Smooth muscle cell (in vitro differentiated cells): ENCODE results near the gene METTL16. TPM values are rescaled to one million over a fixed set of nuclear protein-coding genes. Genes with fewer than 3 reads are reported as not detected.

Experiments
- DNase-seq: peaks from one replicate; lab custom pipeline; 2025; ENCODE audit not compliant: unreplicated experiment; lab: John Stamatoyannopoulos, UW
- H2AFZ ChIP-seq: fragments of 200-600 bp; sonication (generic); 2 replicates; pipeline ENCODE4 v1.6.0; 2016; ENCODE audit warnings: antibody characterized with exemption, low read depth, mild to moderate bottlenecking
- H3F3A ChIP-seq: fragments of 200-600 bp; sonication (generic); 2 replicates; pipeline ENCODE4 v1.6.0; 2017; ENCODE audit warnings: antibody characterized with exemption, low read depth
- H3K27ac ChIP-seq: fragments of 200-600 bp; sonication (generic); 2 replicates; pipeline ENCODE4 v1.5.1; 2016; ENCODE audit warnings: low read depth, mild to moderate bottlenecking
- H3K27me3 ChIP-seq: fragments of 200-600 bp; sonication (generic); 2 replicates; pipeline ENCODE4 v1.6.1; 2016; ENCODE audit warnings: low read depth, mild to moderate bottlenecking
- H3K36me3 ChIP-seq: fragments of 200-600 bp; sonication (generic); 2 replicates; pipeline ENCODE4 v1.5.1; 2016; ENCODE audit warnings: low read depth
- H3K4me1 ChIP-seq: fragments of 200-600 bp; sonication (generic); 2 replicates; pipeline ENCODE4 v1.5.1; 2016; ENCODE audit warnings: low read depth
- H3K4me2 ChIP-seq: fragments of 200-600 bp; sonication (generic); 2 replicates; pipeline ENCODE4 v1.6.0; 2016; ENCODE audit warnings: mild to moderate bottlenecking
- H3K4me3 ChIP-seq: fragments of 200-600 bp; sonication (generic); 2 replicates; pipeline ENCODE4 v1.5.1; 2016; ENCODE audit warnings: mild to moderate bottlenecking
- H3K79me2 ChIP-seq: fragments of 200-600 bp; sonication (generic); 2 replicates; pipeline ENCODE4 v1.6.0; 2016; ENCODE audit warnings: low read depth, mild to moderate bottlenecking
- H3K9ac ChIP-seq: fragments of 200-600 bp; sonication (generic); 2 replicates; pipeline ENCODE4 v1.6.0; 2016; ENCODE audit warnings: low read depth
- H3K9me3 ChIP-seq: fragments of 200-600 bp; sonication (generic); replicated peaks from 2 replicates; pipeline ENCODE4 v1.5.1; 2016; ENCODE audit warnings: low read depth
- H4K20me1 ChIP-seq: fragments of 200-600 bp; sonication (generic); 2 replicates; pipeline ENCODE4 v1.6.0; 2016; ENCODE audit warnings: low read depth
- CTCF ChIP-seq: fragments of 200-600 bp; sonication (generic); IDR thresholded peaks from 2 replicates; pipeline ENCODE4 v1.5.1; 2017; ENCODE audit warnings: borderline replicate concordance, mild to moderate bottlenecking, antibody characterized with exemption; ENCODE audit not compliant: insufficient read depth, poor library complexity, severe bottlenecking
- WGBS: methylation state at CpG from one replicate; pipeline ENCODE4 v1.1.7; 2016; ENCODE audit warnings: low lambda C conversion rate; 5-methylcytosine and 5-hydroxymethylcytosine counted together
- polyA plus RNA-seq: library from polyadenylated mRNA; unstranded; fragments of >200 nt; fragmentation: Nextera tagmentation; extraction: Ambion mirVana; gene quantifications from 2 replicates; pipeline ENCODE4 v1.2.1, GENCODE V29; 2016
- total RNA-seq: library from RNA; depleted of rRNA; stranded (reverse); fragments of >200 nt; gene quantifications from 2 replicates; pipeline ENCODE4 v1.2.3, GENCODE V29; 2014

The METTL16 gene
- total and polyA plus RNA-seq, 2 experiments from 2014 or later = 16.8 to 27.4 TPM

GRCh38 chr17:2396192-2396567, 115.5 kb downstream of the METTL16 start:
- Histone ChIP-seq H3K79me2 (peaks cover 48% of the 10 kb centered on the region), H3K27me3 (no peaks in the 10 kb centered on the region), H3K9ac (peak overlapping the region; percentile 76), H3K4me2 (peak overlapping the region; percentile 98), H3K27ac (peak overlapping the region; percentile 99), H3K9me3 (no peaks in the 10 kb centered on the region), H3K4me1 (peaks cover 45% of the 10 kb centered on the region), H2AFZ (no peak overlapping the region), H3K36me3 (no peaks in the 10 kb centered on the region), H3F3A (peaks cover 50% of the 10 kb centered on the region), H4K20me1 (peaks cover 40% of the 10 kb centered on the region), H3K4me3 (peak overlapping the region; percentile 38)
- WGBS = 59% methylated on average over 7 of the region's 7 CpGs
- no peak for DNase-seq
- TF ChIP-seq CTCF = no peak

GRCh38 chr17:2395258-2396181, 116.2 kb downstream of the METTL16 start:
- Histone ChIP-seq H3K9ac (no peak overlapping the region), H4K20me1 (peaks cover 47% of the 10 kb centered on the region), H3K36me3 (no peaks in the 10 kb centered on the region), H3K9me3 (no peaks in the 10 kb centered on the region), H3K4me1 (peaks cover 45% of the 10 kb centered on the region), H3K27me3 (no peaks in the 10 kb centered on the region), H2AFZ (no peak overlapping the region), H3K4me2 (peak overlapping the region; percentile 98), H3K27ac (peak overlapping the region; percentile 99), H3K4me3 (peak overlapping the region; percentile 38), H3K79me2 (peaks cover 55% of the 10 kb centered on the region), H3F3A (peaks cover 55% of the 10 kb centered on the region)
- 70% methylated on average over 22 of the region's 28 CpGs for WGBS
- TF ChIP-seq CTCF = no peak
- peak; percentile 23 for DNase-seq

GRCh38 chr17:2394775-2395201, 116.9 kb downstream of the METTL16 start:
- peaks cover 45% of the 10 kb centered on the region for H3K4me1 ChIP-seq
- DNase-seq = no peak
- H4K20me1 ChIP-seq = peaks cover 54% of the 10 kb centered on the region
- 94% methylated on average over 16 of the region's 16 CpGs for WGBS
- H3K9me3 ChIP-seq = no peaks in the 10 kb centered on the region
- peak overlapping the region; percentile 34 for H3K9ac ChIP-seq
- no peak overlapping the region for H2AFZ ChIP-seq
- TF ChIP-seq CTCF = no peak
- H3K27ac ChIP-seq = peak overlapping the region; percentile 100
- H3K4me2 ChIP-seq = peak overlapping the region; percentile 100
- H3K4me3 ChIP-seq = no peak overlapping the region
- no peaks in the 10 kb centered on the region for H3K36me3 ChIP-seq
- no peaks in the 10 kb centered on the region for H3K27me3 ChIP-seq
- peaks cover 55% of the 10 kb centered on the region for H3F3A ChIP-seq
- H3K79me2 ChIP-seq = peaks cover 62% of the 10 kb centered on the region
